ENCODE measurements around the gene SLC12A7.
"Not testable (repeated sequence)": the region's sequence is repeated elsewhere in the genome, so short reads cannot be mapped to it uniquely, and the experiment has no call there.

Gene SLC12A7

DNA sequence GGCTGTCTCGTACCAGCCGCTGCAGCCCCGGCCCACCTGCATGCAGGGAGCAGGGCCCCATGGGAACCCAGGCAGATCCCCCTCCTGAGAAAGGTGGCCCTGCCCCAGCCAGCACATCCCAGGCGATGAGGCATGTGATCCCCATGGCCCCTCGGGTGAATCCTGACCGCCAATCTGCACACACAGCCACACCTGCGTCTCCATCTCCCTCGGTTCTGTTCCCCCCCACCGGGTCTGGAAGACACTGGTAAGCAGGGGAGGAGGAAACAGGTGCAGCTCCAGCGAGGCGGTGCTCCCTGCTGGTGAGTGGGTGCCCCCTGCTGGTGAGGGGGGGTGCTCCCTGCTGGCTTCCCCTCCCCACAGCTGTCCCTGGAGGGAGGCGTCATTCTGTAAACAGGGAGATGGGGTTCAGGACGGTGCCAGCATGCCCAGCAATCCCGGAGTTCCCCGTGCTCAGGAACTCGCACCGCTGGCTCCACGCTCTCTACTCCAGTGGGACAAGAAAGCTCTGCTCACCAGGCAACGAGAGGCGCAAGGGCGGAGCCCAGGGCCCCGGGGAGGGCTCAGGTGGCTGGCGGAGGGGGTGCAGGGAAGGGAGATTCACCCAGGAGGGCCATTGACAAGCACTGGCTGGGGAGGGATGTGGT is 28.4 kb upstream of the SLC12A7 start:
- DNase-seq: peak; percentile 70 to 81

DNA sequence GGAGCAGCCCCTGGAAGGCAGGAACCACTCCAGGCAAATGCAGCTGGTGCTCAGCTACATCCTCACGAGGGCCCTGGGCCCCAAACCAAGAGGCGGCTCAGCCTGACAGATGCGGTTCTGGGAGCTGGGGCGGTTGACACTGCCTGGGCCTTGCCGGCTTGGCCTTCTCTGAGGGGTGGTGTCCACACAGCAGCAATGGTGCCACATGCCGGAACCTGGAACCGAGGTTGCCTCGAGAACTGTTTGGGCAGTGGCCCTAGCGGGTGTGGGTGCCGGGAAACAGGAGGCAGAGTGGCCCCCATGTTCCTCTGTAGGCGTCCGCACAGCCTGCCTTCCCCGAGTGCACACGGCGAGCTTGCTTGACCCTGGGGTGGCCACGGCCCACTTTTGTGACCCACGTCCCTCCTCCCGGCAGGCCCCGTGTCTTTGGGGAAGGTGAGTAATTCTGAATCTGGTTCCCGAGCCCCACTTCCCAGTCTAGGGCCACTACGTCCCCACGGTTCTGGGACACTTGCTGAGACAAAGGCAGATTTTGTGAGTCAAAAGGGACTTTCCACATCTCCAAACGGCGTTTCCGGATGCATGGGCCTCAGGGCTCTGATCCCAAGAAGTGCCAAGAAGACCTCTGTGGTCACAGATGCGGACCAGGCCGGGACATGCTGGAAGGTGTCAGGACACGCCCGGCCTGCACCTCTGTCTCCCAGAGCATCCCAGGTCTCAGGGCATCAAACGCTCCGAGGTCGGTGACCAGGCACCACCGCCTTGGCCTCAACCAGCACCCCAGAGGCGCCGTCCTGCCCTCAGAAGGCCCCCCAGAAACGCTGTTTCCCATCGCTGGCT is 27.7 kb upstream of the SLC12A7 start:
- no peak for DNase-seq

DNA sequence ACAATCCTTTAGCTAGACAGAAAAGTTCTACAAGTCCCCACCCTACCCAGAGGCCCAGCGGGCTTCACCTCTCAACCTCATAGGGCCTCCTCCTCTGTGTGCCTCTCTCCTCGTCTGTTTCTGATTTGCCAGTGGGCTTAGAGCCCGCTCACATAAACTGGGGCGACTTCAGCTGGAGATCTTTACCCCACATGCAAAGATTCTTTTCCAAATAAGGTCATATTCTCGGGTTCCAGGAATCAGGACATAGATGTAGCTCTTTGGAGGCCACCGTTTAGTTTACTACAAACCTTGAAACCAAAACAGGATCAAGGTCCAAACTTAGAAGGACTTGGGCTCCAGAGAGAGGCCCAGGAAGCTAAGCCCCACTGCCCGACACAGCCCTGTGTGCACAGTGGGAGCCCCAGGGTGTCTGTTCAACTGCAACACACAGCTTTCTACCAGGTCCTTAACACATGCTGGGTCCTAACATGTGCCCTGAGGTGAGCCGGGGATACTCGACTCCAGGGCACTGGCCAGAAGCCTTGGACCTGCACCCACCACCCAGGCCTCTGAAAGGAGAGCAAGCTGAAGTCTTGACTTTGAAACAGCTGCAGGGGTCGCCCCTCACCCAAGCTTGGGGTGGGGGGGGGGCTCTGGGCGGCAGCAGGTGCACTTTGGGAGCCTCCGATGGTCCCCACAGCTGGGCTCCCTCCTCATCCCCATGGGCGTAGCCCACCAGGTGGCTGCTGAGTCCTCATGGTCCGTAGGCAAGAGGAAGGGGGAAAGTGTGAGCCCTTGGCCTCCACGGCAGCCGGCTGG is 26.8 kb upstream of the SLC12A7 start:
- no peak for DNase-seq

DNA sequence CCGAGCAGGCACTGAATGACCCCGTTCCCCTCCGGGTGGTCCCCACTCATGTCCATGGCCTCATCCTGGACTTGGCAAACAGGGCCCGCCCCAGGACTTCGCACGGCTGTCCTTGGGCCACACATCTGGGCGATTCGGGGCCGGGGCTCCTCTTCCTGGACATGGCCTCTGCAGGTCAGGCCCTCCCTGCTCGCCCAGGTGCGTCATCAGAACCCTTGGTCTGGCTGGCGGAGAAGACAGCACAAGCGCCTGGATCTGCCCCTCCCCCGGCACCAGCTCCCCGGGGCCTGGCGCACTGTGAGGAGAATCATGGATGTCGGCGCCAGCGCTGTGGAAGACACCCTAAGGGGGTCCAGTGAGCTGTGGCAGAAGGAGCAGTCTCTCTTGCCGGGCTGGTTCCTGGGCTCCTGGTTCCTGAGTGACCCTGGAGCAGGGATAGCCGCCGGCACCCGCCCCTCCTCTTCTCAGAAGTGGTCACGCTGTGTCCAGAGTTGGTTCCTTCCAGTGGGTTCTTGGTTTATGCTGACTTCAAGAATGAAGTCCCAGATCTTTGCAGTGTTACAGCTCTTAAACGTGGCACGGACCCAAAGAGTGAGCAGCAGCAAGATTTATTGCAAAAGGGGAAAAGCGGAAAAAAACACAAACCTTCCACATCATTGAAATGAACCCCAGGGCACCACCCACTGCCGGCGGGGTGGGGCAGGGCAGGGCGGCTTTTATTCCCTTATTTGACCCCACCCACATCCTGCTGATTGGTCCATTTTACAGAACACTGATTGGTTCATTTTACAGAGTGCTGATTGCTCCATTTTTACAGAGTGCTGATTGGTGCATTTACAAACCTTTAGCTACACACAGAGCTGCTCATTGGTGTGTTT is 25.9 kb upstream of the SLC12A7 start:
- peak; percentile 5 to 42 for DNase-seq

DNA sequence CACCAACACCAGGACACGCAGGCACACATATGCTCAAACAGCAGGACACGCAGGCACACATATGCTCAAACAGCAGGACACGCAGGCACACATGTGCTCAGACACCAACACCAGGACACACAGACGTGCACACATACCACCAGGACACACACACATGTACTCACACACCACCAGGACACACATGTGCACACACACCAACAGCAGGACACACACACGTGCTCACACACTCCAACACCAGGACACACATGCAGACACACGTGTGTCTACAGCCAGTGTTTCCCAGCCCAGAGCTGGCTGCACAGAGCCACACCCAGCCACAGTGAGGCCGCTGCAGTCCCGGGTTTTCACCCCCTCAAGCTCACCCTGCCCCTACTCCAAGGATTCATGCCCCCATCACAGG is 25.0 kb upstream of the SLC12A7 start:
- no peak for DNase-seq

DNA sequence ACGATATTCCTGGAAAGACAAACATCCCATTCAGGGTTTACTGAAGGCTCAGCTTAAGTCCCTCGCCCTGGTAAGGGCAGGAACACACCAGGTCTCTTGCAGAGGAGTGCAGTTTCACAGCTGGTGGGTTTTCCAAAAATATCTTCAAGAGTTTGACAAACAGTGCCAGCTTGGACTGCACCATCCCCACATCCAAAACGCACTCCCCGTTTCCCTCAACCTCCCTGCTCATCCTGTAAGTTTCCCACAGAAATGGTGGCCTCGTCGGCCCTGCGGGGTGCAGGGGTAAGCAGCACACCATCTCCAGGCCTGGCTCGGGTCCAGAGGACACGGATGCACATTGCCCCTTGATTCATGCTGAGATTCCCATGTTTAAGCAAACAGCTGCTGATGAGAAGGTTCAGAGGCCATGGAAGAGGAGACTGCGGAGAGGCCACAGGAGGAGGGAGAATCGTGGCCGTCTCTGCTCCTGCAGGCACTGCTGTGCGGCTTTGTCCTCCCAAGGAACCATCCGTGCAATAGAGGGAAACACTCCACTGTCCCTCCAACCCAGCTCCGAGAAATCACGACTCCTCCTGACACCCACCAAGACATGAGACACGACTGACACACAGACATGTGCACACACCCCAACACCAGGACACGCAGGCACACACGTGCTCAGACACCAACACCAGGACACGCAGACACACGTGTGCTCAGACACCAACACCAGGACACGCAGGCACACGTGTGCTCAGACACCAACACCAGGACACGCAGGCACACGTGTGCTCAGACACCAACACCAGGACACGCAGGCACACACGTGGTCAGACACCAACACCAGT is 24.0 kb upstream of the SLC12A7 start:
- no peak for DNase-seq

DNA sequence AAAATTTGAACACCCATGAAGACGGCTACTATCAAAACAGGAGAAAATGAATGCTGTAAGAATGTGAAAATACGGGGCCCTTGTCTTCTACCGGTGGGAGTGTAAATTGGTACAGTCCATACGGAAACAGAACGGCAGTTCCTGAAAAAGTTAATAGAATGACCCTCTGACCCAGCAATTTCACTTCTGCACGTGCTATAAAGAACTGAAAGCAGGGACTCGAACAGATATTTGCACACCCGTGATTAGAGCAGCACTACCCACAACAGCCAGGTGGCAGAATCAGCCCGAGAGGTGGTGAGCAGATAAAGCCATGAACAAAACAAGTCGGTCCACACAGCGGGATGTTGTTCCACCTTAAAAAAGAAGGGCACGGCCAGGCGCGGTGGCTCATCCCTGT is 22.6 kb upstream of the SLC12A7 start:
- DNase-seq: peak in 1 of 2 donors; percentile 61

DNA sequence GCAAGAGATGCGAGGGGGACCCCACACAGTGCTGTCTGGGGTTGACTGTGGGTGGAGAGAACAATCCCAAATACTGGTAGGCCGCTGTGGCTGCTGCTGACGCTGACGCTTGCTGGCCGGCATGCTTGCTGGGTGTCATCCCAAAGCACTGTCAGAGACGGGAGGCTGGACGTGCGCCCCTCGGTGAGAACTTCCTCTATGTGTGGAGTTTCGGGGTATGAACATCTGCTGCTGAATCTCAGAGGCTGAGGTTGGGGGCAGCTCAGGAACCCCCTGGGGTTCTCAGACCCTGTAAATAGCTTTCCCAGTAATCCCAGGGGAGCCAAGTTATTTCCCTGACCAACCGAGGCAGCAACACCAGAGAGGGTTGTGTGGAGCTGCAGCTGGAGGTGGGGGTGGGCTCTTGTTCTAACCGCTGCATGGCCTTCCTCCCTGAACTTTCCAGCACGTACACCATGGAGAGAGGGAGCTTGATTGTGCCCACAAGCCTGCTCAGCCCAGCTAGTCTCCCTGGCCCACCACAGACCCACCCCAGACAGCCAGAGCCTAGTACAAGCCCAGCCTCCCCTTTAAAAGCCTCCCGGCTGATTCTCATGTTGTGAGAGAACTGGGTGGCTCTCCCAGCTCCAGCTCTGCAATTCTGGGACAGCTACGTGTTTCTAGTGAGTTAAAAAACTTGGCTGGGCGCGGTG is 21.8 kb upstream of the SLC12A7 start:
- DNase-seq: no peak

DNA sequence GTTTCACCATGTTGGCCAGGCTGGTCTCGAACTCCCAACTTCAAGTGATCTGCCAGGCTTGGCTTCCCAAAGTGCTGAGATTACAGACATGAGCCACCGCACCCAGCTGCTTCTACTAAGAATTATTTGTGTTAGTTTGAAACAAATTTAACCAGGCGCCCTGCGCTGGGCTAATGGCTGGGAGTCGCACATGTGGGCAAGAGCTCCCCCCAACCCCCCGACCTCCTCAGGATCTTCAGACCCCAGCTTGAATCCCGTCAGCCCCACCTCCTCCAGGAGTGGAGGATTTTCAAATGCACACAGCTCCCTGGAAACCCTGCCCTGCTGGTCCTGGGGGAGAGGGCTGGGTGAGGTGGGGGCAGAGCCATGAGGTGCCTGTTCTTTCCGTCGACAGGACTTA is 21.2 kb upstream of the SLC12A7 start:
- DNase-seq: no peak

DNA sequence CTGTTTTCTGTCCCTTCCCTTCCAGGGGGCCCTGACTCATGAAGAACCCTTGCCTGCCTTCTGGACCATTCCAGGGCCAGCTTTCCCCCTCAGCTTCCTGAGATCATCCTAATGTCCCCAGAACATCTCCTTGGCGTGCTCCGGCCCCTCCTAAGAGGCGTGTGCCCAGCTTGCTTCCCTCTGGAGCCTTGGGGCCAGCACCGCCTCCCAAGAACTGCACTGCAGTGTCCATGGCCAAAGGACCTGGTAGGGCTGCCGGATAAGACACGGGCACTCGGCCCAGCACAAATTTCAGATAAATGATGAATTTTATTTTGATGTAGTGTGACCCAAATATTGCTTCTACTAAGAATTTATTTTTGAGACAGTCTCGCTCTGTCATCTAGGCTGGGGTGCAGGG is 20.7 kb upstream of the SLC12A7 start:
- no peak for DNase-seq

DNA sequence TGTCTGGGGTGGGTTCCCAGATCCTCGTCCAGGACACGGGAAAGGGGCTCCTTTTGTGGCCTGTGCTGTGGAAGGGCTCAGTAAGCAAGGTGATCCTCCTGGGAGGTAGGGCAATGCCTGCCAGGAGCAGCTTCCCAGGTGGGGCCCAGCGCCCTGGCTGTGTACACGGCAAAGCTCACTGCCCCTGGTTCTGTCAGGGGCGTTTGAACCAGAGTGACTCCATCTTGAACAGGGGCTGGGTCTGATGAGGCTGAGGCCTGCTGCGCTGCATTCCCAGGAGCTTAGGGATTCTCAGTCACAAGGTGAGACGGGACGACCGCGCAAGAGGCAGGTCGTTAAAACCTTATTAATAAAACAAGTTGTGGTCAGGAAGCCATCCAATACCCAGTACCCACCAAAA is 19.9 kb upstream of the SLC12A7 start:
- no peak for DNase-seq

DNA sequence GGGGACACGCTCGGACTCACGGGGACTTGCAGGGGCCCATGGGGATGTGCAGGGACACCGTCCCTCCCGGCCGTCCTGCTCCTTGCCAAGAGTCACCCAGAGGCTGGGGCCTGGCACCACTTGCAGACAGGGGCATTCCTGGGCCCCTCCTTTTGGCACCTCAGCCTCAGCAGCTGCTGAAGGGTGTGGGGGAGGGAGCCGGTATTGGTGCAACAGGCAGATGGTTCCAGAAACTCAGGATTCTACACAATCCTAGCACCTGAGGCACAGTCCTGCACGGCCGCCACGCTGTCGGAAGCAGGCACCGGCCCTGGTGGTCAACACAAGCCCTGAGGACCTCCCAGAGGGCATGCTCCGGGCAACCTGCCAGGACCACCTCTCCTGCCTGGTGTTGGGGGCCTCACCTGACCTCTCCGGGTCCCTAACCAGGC is 19.3 kb upstream of the SLC12A7 start:
- DNase-seq: no peak

DNA sequence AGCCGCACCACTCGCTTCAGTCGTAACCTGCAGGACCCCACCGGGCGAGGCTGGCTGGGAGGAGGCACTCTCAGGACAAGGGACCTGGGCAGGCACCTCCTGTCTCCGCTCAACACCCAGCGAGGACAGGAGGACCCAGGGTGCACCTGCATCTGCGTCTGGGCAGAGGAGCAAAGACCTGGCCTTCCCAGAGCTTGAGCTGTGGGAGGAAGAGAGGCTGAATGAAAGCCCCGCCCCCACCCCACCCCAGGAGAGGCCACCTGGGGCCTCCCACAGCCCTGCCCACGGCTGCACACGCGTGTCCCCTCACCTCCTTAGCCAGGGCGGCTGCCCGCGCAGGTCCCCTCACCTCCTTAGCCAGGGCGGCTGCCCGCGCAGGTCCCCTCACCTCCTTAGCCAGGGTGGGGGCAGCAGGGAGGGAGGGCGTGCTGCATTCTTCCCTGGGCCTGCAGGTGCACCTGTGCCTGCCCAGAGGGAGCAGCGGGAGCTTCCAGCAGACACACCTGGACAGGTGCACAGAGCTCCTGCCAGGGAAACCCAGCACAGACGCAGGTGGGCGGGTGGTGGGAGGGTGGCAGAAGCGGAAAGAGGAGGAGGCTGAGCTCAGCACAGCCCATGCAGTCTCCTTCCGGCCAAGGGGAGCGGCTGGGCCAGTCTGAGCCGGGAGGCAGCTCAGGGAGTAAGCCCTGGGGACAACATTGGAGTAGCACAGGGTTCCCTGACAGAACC is 18.5 kb upstream of the SLC12A7 start:
- no peak for DNase-seq

DNA sequence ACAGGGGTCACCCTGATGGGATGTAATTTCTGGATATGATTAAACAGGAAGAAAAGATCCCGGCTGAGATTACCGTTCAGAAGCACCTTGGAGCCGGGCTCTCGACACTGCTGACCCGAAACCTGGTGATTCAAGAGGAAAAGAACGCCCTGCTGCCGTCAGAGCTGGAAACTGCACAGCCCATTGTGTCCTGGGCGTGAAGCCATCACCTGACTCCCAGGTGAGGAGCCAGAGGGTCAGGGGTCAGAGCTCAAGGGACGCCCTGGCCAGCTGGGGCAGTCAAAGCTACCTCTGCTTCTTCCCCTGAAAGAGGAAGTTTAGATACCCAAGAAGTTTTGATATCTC is 17.8 kb upstream of the SLC12A7 start:
- no peak for DNase-seq

DNA sequence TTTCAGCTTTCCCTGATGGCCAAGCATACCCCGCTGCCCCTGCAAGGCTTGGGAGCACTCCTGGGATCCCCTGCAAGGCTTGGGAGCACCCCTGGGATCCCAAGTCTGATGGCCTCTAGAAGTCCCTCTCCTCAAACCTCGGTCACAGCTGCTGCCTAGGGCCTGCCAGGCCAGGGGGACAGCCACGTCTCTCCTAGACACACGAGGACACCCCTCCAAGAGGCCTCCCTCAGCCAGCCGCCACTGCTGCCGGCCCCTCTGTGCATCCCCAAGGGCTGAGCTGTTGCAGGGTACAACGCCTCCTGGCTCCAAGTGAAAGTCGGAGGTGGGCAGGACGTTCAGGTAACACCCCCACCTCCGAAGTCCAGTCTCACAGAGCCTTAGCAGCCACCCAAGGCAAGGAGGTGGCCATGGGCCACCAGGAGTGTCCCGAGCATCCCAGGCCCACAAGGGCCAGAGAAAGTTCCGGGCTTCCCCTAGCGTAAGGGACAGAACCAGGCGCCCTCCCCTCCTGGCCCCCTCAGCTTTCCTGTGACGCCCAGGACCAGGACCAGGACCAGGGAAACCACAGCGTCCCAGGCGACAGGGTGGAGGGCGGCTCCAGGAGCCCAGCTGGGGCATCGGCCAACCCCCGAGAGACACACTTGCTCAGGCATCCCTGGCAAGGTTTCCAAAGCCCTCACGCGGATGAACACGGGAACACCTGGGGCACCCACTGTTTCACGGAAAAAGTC is 17.3 kb upstream of the SLC12A7 start:
- DNase-seq: no peak

DNA sequence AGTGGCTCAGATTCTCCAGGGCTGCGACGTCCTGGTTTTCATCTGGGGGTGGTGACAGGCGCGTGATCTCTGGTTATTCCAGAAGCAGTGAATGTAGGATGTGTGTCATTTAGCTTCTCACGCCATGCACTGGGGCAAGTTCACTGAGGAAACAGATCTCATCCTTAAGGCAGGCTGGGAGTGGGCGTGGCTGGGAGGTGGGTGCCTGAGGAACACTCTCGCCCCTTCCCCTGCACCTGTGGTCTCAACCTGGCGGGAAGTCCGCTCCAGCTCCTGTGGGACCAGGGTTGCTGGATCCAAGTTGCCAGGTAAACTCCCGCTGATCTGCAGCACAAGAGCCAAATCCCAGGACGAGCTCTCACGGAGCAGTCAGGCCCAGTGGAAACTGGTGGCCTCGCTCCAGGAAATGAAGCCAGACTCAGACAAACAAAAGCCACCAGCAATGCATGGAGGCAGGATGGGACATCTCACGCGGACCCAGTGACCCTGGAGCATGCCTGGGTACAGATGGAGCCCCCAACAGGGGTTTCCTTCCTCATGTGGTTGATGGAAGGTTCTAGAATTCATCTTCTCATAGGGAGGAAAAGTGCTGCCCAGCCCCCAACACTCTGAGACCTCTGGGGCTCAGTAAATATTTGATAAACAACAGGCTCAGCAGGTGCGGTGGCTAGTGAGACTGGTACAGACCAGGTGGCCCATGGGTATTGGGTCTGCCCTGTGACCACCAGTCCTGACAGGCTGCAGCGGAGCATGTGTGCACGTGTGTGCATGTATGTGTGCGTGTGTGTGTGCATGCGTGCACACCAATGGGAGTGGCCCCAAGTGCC is 16.3 kb upstream of the SLC12A7 start:
- no peak for DNase-seq

DNA sequence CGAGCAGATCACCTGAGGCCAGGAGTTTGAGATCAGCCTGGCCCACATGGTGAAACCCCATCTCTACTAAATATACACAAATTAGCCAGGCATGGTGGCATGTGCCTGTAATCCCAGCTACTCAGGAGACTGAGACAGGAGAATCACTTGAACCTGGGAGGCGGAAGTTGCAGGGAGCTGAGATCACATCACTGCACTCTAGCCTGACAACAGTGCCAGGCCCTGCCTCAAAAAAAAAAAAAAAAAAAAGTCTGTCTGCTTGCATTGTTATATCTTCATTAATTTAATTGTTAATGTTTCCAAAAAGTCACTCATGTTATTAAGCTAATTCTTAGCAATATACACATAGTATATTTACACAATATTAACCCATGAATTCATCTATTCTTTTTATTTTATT is 13.8 kb upstream of the SLC12A7 start:
- not testable (repeated sequence) for DNase-seq

DNA sequence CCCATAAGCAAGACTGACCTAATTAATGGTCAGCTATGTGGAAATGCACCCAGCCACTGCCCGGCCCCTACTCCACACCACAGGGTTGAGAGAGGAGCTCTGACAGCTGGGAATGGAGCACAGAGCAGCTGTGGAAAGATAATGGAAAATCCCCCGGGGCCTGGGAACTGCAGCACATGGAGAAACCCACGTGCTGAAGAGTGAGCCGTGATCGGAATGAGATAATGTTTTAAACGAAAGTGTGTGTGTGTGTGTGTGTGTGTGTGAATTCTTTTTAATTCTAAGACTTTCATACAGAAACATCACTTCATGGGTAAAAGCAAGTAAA is 13.1 kb upstream of the SLC12A7 start:
- no peak for DNase-seq
